H9 (cell line): ENCODE measurements around the gene DENND1A. TPM values are rescaled to one million over a fixed set of nuclear protein-coding genes. Genes with fewer than 3 reads are reported as not detected.
A peak's percentile ranks its signal among the peaks of the same experiment; 100 is the strongest.

Experiments used
- DNase-seq: peaks from one replicate; pipeline ENCODE4 v3.0.0-alpha.2; 2017
- H2AFZ ChIP-seq: one replicate; pipeline ENCODE4 v1.6.1; 2013; ENCODE audit warnings: mild to moderate bottlenecking, low read length, control low read depth, moderate library complexity
- H2AK5ac ChIP-seq: 2 replicates; pipeline ENCODE4 v1.6.1; 2013; ENCODE audit warnings: low read length, control low read depth, mixed read lengths; ENCODE audit not compliant: insufficient read length
- H2BK120ac ChIP-seq: one replicate; pipeline ENCODE4 v1.6.1; 2013; ENCODE audit warnings: low read depth, mild to moderate bottlenecking, low read length, control low read depth, inconsistent platforms; ENCODE audit not compliant: poor library complexity, severe bottlenecking
- H2BK12ac ChIP-seq: 2 replicates; pipeline ENCODE4 v1.6.1; 2013; ENCODE audit warnings: low read length, control low read depth, mixed read lengths, low read depth; ENCODE audit not compliant: insufficient read length
- H2BK15ac ChIP-seq: 2 replicates; pipeline ENCODE4 v1.6.1; 2013; ENCODE audit warnings: low read depth, low read length, control low read depth
- H2BK20ac ChIP-seq: one replicate; pipeline ENCODE4 v1.6.1; 2013; ENCODE audit warnings: low read depth, mild to moderate bottlenecking, low read length, control low read depth, inconsistent platforms; ENCODE audit not compliant: poor library complexity, severe bottlenecking
- H2BK5ac ChIP-seq: 2 replicates; pipeline ENCODE4 v1.6.1; 2013; ENCODE audit warnings: low read length, control low read depth, mixed read lengths; ENCODE audit not compliant: insufficient read length
- H3K14ac ChIP-seq: 2 replicates; pipeline ENCODE4 v1.6.1; 2013; ENCODE audit warnings: low read length, control low read depth; ENCODE audit not compliant: insufficient read depth
- H3K18ac ChIP-seq: 2 replicates; pipeline ENCODE4 v1.6.1; 2013; ENCODE audit warnings: low read depth, mild to moderate bottlenecking, mixed read lengths, low read length, control low read depth; ENCODE audit not compliant: insufficient read length
- H3K23ac ChIP-seq: 2 replicates; pipeline ENCODE4 v1.6.1; 2013; ENCODE audit warnings: low read length, control low read depth, mixed read lengths, low read depth; ENCODE audit not compliant: insufficient read length
- H3K23me2 ChIP-seq: 2 replicates; pipeline ENCODE4 v1.6.1; 2013; ENCODE audit warnings: low read depth, mild to moderate bottlenecking, mixed read lengths, low read length, control low read depth; ENCODE audit not compliant: insufficient read length, poor library complexity, severe bottlenecking
- H3K27ac ChIP-seq: 2 replicates; pipeline ENCODE4 v1.5.1; 2013; ENCODE audit warnings: low read length, control low read depth, mixed read lengths, low read depth; ENCODE audit not compliant: insufficient read length
- H3K27me3 ChIP-seq: 2 replicates; pipeline ENCODE4 v1.6.1; 2013; ENCODE audit warnings: low read length, control low read depth, inconsistent platforms; ENCODE audit not compliant: insufficient read depth
- H3K4ac ChIP-seq: 2 replicates; pipeline ENCODE4 v1.6.1; 2013; ENCODE audit warnings: low read depth, mild to moderate bottlenecking, control low read depth, inconsistent platforms, low read length, moderate library complexity
- H3K4me1 ChIP-seq: 2 replicates; pipeline ENCODE4 v1.6.1; 2013; ENCODE audit warnings: low read length, control low read depth, inconsistent platforms; ENCODE audit not compliant: insufficient read depth
- H3K4me2 ChIP-seq: 2 replicates; pipeline ENCODE4 v1.6.1; 2013; ENCODE audit warnings: low read length, control low read depth, mixed read lengths; ENCODE audit not compliant: insufficient read length, insufficient read depth
- H3K56ac ChIP-seq: 2 replicates; pipeline ENCODE4 v1.6.1; 2013; ENCODE audit warnings: low read depth, mild to moderate bottlenecking, mixed read lengths, low read length, control low read depth; ENCODE audit not compliant: insufficient read length
- H3K79me1 ChIP-seq: 2 replicates; pipeline ENCODE4 v1.6.1; 2013; ENCODE audit warnings: low read depth, mild to moderate bottlenecking, moderate library complexity, low read length, control low read depth, inconsistent platforms; ENCODE audit not compliant: insufficient read depth, poor library complexity, severe bottlenecking
- H3K79me2 ChIP-seq: 2 replicates; pipeline ENCODE4 v1.6.1; 2013; ENCODE audit warnings: low read length, control low read depth, inconsistent platforms; ENCODE audit not compliant: insufficient read depth
- H3K9ac ChIP-seq: 2 replicates; pipeline ENCODE4 v1.6.1; 2013; ENCODE audit warnings: low read length, control low read depth, mixed read lengths; ENCODE audit not compliant: insufficient read length; ENCODE audit errors: extremely low read depth
- H3K9me3 ChIP-seq: one replicate; pipeline ENCODE4 v1.6.1; 2013; ENCODE audit warnings: low read depth, low read length, inconsistent platforms; ENCODE audit not compliant: control insufficient read depth
- H3T11ph ChIP-seq: one replicate; pipeline ENCODE4 v1.6.1; 2013; ENCODE audit warnings: mild to moderate bottlenecking, low read length, control low read depth, inconsistent platforms
- H4K20me1 ChIP-seq: one replicate; pipeline ENCODE4 v1.6.1; 2013; ENCODE audit not compliant: control insufficient read depth, insufficient read length, insufficient read depth
- H4K5ac ChIP-seq: 2 replicates; pipeline ENCODE4 v1.6.1; 2013; ENCODE audit warnings: low read depth, mild to moderate bottlenecking, mixed read lengths, low read length, control low read depth; ENCODE audit not compliant: insufficient read length
- H4K8ac ChIP-seq: replicated peaks from 2 replicates; pipeline ENCODE4 v1.6.1; 2013; ENCODE audit warnings: low read length, control low read depth, mixed read lengths, low read depth; ENCODE audit not compliant: insufficient read length
- H4K91ac ChIP-seq: 2 replicates; pipeline ENCODE4 v1.6.1; 2013; ENCODE audit warnings: low read depth, mild to moderate bottlenecking, moderate library complexity, mixed read lengths, low read length, control low read depth; ENCODE audit not compliant: insufficient read length
- H3K27ac Mint-ChIP-seq, 3 experiments: 2 replicates in 2 of 3; 3 replicates in 1 of 3; pipeline ENCODE4 v1.8.0; 2020 to 2021; ENCODE audit warnings: mixed read lengths in 3 of 3, mild to moderate bottlenecking in 1 of 3, moderate library complexity in 1 of 3
- H3K27me3 Mint-ChIP-seq: 2 replicates; pipeline ENCODE4 v1.8.0; 2021; ENCODE audit warnings: low read depth, mild to moderate bottlenecking, moderate library complexity, mixed read lengths
- H3K36me3 Mint-ChIP-seq, 3 experiments: 2 replicates in 2 of 3; 3 replicates in 1 of 3; pipeline ENCODE4 v1.8.0; 2020 to 2021; ENCODE audit warnings: low read depth in 3 of 3, mixed read lengths in 3 of 3; ENCODE audit not compliant: insufficient read depth in 1 of 3
- H3K4me1 Mint-ChIP-seq, 2 experiments: 2 replicates each; pipeline ENCODE4 v1.8.0; 2020; ENCODE audit warnings: mixed read lengths in 2 of 2
- H3K4me3 Mint-ChIP-seq, 2 experiments: 2 replicates in 1 of 2; 3 replicates in 1 of 2; pipeline ENCODE4 v1.8.0; 2020 to 2021; ENCODE audit warnings: mild to moderate bottlenecking in 2 of 2, mixed read lengths in 2 of 2, moderate library complexity in 1 of 2
- H3K9me3 Mint-ChIP-seq, 2 experiments: 2 replicates in 1 of 2; 3 replicates in 1 of 2; pipeline ENCODE4 v1.8.0; 2020; ENCODE audit warnings: mild to moderate bottlenecking in 2 of 2, mixed read lengths in 2 of 2, moderate library complexity in 1 of 2
- WGBS: extraction: QIAGEN DNeasy Blood & Tissue Kit; methylation state at CpG from one replicate; pipeline ENCODE4 v1.1.7; 2013; ENCODE audit warnings: missing lambda C conversion rate, low lambda C conversion rate, mixed read lengths; ENCODE audit not compliant: insufficient read length; ENCODE audit errors: extremely low coverage; 5-methylcytosine and 5-hydroxymethylcytosine counted together
- total RNA-seq: library from RNA; stranded (reverse); gene quantifications from 2 replicates; pipeline ENCODE4 v1.2.1, GENCODE V29; 2021
- TF ChIP-seq, protein P1 (sequence below): fragments of 200-600 bp; sonication (generic); conservative IDR thresholded peaks from 3 replicates; pipeline ENCODE4 v1.8.0; 2021; ENCODE audit warnings: antibody characterized with exemption, mild to moderate bottlenecking

The DENND1A gene
- total RNA-seq, 1 experiment from 2014 or later: 20.4 TPM

DNA sequence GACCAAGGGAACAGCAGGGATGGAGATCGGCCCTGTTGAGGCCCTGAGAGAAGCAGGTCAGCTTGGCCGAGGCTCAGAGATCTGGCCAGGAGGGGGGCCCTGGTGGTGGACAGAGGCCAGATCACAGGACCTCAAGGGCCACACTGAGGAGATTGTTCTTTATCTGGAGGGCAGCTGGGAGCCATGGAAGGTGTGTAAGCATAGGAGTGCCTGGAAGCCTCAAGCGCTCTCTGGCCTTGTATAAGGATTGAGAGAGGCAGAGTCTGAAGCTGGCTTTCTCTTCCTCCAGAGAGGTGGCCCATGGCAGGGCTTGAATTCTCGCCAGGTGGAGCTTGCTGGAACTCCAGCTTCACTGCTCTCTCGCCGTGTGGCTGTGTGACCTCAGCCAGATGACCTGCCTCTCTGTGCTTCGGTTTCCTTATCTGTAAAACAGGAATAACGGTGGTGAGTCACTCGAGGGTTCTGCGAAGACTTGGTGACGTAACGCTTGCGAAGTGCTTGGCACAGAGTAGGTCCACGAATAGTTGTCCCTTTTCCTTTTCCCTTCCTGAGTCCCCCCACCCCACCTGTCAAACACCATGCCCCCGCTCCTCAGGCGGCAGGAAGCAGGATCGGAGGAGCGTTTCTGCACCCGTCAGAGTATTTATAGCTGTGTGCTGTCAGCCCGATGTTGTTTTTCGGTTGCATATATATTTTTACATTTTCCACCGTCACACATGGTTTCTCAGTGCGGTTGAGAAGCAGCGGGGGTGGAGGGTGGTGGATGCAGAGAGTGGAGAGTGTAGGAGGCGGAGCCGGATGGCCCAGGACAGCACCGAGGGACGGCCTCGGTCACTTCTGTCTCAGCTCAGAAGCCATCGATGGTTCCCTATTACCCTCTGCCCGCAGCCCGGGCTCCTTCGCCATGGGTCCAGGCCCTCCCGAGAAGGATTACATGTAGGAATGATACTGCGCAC lies 590.9 kb downstream of the DENND1A start:
- Histone ChIP-seq H2BK12ac (no peak overlapping the region), H2BK120ac (no peak overlapping the region), H2AK5ac (no peak overlapping the region), H4K5ac (no peak overlapping the region), H3K23me2 (no peaks in the 10 kb centered on the region), H3K27ac (no peak overlapping the region), H3K9ac (no peak overlapping the region), H3K18ac (no peak overlapping the region), H3K14ac (no peak overlapping the region), H3T11ph (no peak overlapping the region), H3K4ac (no peak overlapping the region), H3K23ac (no peak overlapping the region), H4K20me1 (no peaks in the 10 kb centered on the region), H2BK20ac (no peak overlapping the region), H2AFZ (no peak overlapping the region), H2BK15ac (no peak overlapping the region), H4K8ac (no peak overlapping the region), H3K9me3 (no peaks in the 10 kb centered on the region), H3K4me2 (no peak overlapping the region), H3K27me3 (no peaks in the 10 kb centered on the region), H3K79me2 (no peaks in the 10 kb centered on the region), H3K56ac (no peak overlapping the region), H3K79me1 (no peaks in the 10 kb centered on the region), H4K91ac (no peak overlapping the region), H2BK5ac (no peak overlapping the region), H3K4me1 (peaks cover 2% of the 10 kb centered on the region; the same call in 1 of the 2 replicates)
- Mint-ChIP-seq H3K4me3 (no peak overlapping the region), H3K4me1 (peaks cover 27 to 34% of the 10 kb centered on the region in 2 experiments), H3K27ac (0 out of 7 replicates have a peak overlapping the region, but pooled peaks of 1 of the 3 experiments have one; percentile 27), H3K36me3 (no peaks in the 10 kb centered on the region), H3K9me3 (no peaks in the 10 kb centered on the region), H3K27me3 (no peaks in the 10 kb centered on the region; the same call in 1 of the 2 replicates)
- no peak for DNase-seq
- TF ChIP-seq, protein P1, sequence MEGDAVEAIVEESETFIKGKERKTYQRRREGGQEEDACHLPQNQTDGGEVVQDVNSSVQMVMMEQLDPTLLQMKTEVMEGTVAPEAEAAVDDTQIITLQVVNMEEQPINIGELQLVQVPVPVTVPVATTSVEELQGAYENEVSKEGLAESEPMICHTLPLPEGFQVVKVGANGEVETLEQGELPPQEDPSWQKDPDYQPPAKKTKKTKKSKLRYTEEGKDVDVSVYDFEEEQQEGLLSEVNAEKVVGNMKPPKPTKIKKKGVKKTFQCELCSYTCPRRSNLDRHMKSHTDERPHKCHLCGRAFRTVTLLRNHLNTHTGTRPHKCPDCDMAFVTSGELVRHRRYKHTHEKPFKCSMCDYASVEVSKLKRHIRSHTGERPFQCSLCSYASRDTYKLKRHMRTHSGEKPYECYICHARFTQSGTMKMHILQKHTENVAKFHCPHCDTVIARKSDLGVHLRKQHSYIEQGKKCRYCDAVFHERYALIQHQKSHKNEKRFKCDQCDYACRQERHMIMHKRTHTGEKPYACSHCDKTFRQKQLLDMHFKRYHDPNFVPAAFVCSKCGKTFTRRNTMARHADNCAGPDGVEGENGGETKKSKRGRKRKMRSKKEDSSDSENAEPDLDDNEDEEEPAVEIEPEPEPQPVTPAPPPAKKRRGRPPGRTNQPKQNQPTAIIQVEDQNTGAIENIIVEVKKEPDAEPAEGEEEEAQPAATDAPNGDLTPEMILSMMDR: no peak
- WGBS: no CpG with 5 or more reads among the region's 35 CpGs
